SK-N-SH (cell line): ENCODE measurements around the gene ZNF692. TPM values are rescaled to one million over a fixed set of nuclear protein-coding genes. Genes with fewer than 3 reads are reported as not detected.
A peak's percentile ranks its signal among the peaks of the same experiment; 100 is the strongest.

Experiments
- CTCF ChIA-PET: fragments of 300-600, 350-600 bp; formaldehyde crosslinking; extraction: SDS; loops from one replicate; lab custom pipeline; 2021; lab: Yijun Ruan, JAX
- POLR2A ChIA-PET: fragments of 350-600 bp; sonication (Branson Sonifier 250); formaldehyde crosslinking; extraction: SDS; loops from one replicate; lab custom pipeline; 2020; ENCODE audit warnings: antibody characterized with exemption, inconsistent platforms; lab: Yijun Ruan, JAX
- DNase-seq: peaks from one replicate; pipeline ENCODE4 v3.0.0; 2012
- H2AFZ ChIP-seq: fragments of 200-600 bp; sonication (generic); 2 replicates; pipeline ENCODE4 v1.8.1; 2016; ENCODE audit warnings: antibody characterized with exemption, mild to moderate bottlenecking, low read depth
- H3F3A ChIP-seq: fragments of 200-600 bp; sonication (generic); replicated peaks from 2 replicates; pipeline ENCODE3; 2016; ENCODE audit warnings: antibody characterized with exemption, mild to moderate bottlenecking; ENCODE audit not compliant: insufficient read depth
- H3K27ac ChIP-seq, 2 experiments: fragments of 200-500 bp in 1 of 2; fragments of 200-600 bp in 1 of 2; sonication (Bioruptor generic) in 1 of 2; sonication (generic), shearing (Covaris generic) in 1 of 2; 2 replicates each; pipeline versions ENCODE4 v1.5.1 to v1.6.1; 2014 to 2016; ENCODE audit warnings: low read depth in 2 of 2, inconsistent platforms in 1 of 2, low read length in 1 of 2, mild to moderate bottlenecking in 1 of 2, mixed read lengths in 1 of 2
- H3K27me3 ChIP-seq: fragments of 200-600 bp; sonication (generic), shearing (Covaris generic); 2 replicates; pipeline ENCODE4 v1.6.1; 2016; ENCODE audit warnings: mixed run types; ENCODE audit not compliant: insufficient read depth
- H3K36me3 ChIP-seq, 2 experiments: fragments of 200-500 bp in 1 of 2; fragments of 200-600 bp in 1 of 2; sonication (Bioruptor generic) in 1 of 2; sonication (generic) in 1 of 2; replicated peaks in 1 of 2; 2 replicates each; pipeline versions ENCODE3 to v1.5.1; 2014 to 2016; ENCODE audit warnings: low read length in 1 of 2, mild to moderate bottlenecking in 1 of 2; ENCODE audit not compliant: insufficient read depth in 2 of 2, control insufficient read depth in 1 of 2
- H3K4me1 ChIP-seq, 2 experiments: fragments of 200-500 bp in 1 of 2; fragments of 200-600 bp in 1 of 2; sonication (Bioruptor generic) in 1 of 2; sonication (generic), shearing (Covaris generic) in 1 of 2; 2 replicates each; pipeline versions ENCODE4 v1.5.1 to v1.6.1; 2014 to 2016; ENCODE audit warnings: low read depth in 1 of 2, low read length in 1 of 2, mixed run types in 1 of 2; ENCODE audit not compliant: insufficient read depth in 2 of 2, control insufficient read depth in 1 of 2
- H3K4me2 ChIP-seq: fragments of 200-600 bp; sonication (generic), shearing (Covaris generic); 2 replicates; pipeline ENCODE4 v1.6.1; 2017; ENCODE audit warnings: mixed run types
- H3K4me3 ChIP-seq, 2 experiments: fragments of 200-500 bp in 1 of 2; fragments of 200-600 bp in 1 of 2; sonication (Bioruptor generic) in 1 of 2; sonication (generic), shearing (Covaris generic) in 1 of 2; 2 replicates each; pipeline versions ENCODE4 v1.5.1 to v1.8.1; 2014 to 2016; ENCODE audit warnings: low read depth in 2 of 2, inconsistent platforms in 1 of 2, low read length in 1 of 2, mild to moderate bottlenecking in 1 of 2, mixed read lengths in 1 of 2, moderate library complexity in 1 of 2
- H3K79me2 ChIP-seq: fragments of 200-600 bp; sonication (generic); 2 replicates; pipeline ENCODE4 v1.8.1; 2017; ENCODE audit warnings: mild to moderate bottlenecking; ENCODE audit not compliant: insufficient read depth
- H3K9ac ChIP-seq: fragments of 200-600 bp; sonication (generic); 2 replicates; pipeline ENCODE4 v1.6.1; 2017; ENCODE audit warnings: mixed run types
- H3K9me2 ChIP-seq: fragments of 200-600 bp; sonication (generic); 2 replicates; pipeline ENCODE4 v1.6.1; 2017; ENCODE audit warnings: mixed run types
- H3K9me3 ChIP-seq: fragments of 200-600 bp; sonication (generic); 2 replicates; pipeline ENCODE4 v1.6.1; 2017; ENCODE audit warnings: mixed run types, mild to moderate bottlenecking, moderate library complexity
- H4K20me1 ChIP-seq: fragments of 200-600 bp; sonication (generic); 2 replicates; pipeline ENCODE4 v1.6.1; 2017; ENCODE audit warnings: mild to moderate bottlenecking, mixed run types; ENCODE audit not compliant: insufficient read depth
- CHD2 ChIP-seq: fragments of 150-350 bp; IDR thresholded peaks from 2 replicates; pipeline ENCODE4 v1.6.1; 2018; ENCODE audit warnings: low read length; ENCODE audit not compliant: partially characterized antibody
- CTCF ChIP-seq: fragments of 200-600 bp; sonication (generic); IDR thresholded peaks from 2 replicates; pipeline ENCODE4 v1.6.1; 2017; ENCODE audit warnings: antibody characterized with exemption, mild to moderate bottlenecking, moderate library complexity
- ELF1 ChIP-seq: IDR thresholded peaks from 2 replicates; pipeline ENCODE4 v1.4.0; 2012
- EP300 ChIP-seq, 2 experiments: IDR thresholded peaks; 2 replicates each; pipeline versions ENCODE4 v1.4.0 to v1.6.1; 2012; ENCODE audit warnings: borderline replicate concordance in 1 of 2, low read depth in 1 of 2, low read length in 1 of 2
- FOXM1 ChIP-seq: IDR thresholded peaks from 2 replicates; pipeline ENCODE4 v1.4.0; 2012; ENCODE audit warnings: low read depth, mild to moderate bottlenecking
- GABPA ChIP-seq: IDR thresholded peaks from 2 replicates; pipeline ENCODE4 v1.4.0; 2012; ENCODE audit warnings: low read depth, mild to moderate bottlenecking
- GATA2 ChIP-seq: sonication (generic); formaldehyde crosslinking; IDR thresholded peaks from 2 replicates; pipeline ENCODE4 v1.5.0; 2020; ENCODE audit warnings: mild to moderate bottlenecking, missing genetic modification reagents
- IRF3 ChIP-seq: fragments of 150-350 bp; IDR thresholded peaks from 2 replicates; pipeline ENCODE4 v1.6.1; 2016; ENCODE audit warnings: mild to moderate bottlenecking, low read depth, low read length
- MAX ChIP-seq: IDR thresholded peaks from 2 replicates; pipeline ENCODE4 v1.4.0; 2012; ENCODE audit warnings: low read depth
- MEF2A ChIP-seq: IDR thresholded peaks from 2 replicates; pipeline ENCODE4 v1.4.0; 2012; ENCODE audit warnings: low read depth, borderline replicate concordance
- MXI1 ChIP-seq: IDR thresholded peaks from 2 replicates; pipeline ENCODE4 v1.6.1; 2012; ENCODE audit warnings: mild to moderate bottlenecking, low read depth, low read length, improper control_type of control experiment
- NRF1 ChIP-seq: IDR thresholded peaks from 2 replicates; pipeline ENCODE4 v1.6.1; 2012; ENCODE audit warnings: low read depth, mild to moderate bottlenecking, low read length
- POLR2AphosphoS5 ChIP-seq: IDR thresholded peaks from 2 replicates; pipeline ENCODE4 v1.6.1; 2012; ENCODE audit warnings: low read depth, low read length
- RAD21 ChIP-seq: IDR thresholded peaks from 2 replicates; pipeline ENCODE4 v1.6.1; 2012; ENCODE audit warnings: mild to moderate bottlenecking, low read length
- RCOR1 ChIP-seq: fragments of 150-350 bp; IDR thresholded peaks from 2 replicates; pipeline ENCODE4 v1.6.1; 2017; ENCODE audit warnings: antibody characterized with exemption, low read length
- RFX5 ChIP-seq: IDR thresholded peaks from 2 replicates; pipeline ENCODE4 v1.6.1; 2012; ENCODE audit warnings: mild to moderate bottlenecking, improper control_type of control experiment, low read length
- SIN3A ChIP-seq: IDR thresholded peaks from 2 replicates; pipeline ENCODE4 v1.6.1; 2012; ENCODE audit warnings: low read depth, mild to moderate bottlenecking, low read length, moderate library complexity, borderline replicate concordance
- TAF1 ChIP-seq: IDR thresholded peaks from 2 replicates; pipeline ENCODE4 v1.6.1; 2012; ENCODE audit warnings: low read depth, mild to moderate bottlenecking, low read length, moderate library complexity, borderline replicate concordance
- USF1 ChIP-seq: IDR thresholded peaks from 2 replicates; pipeline ENCODE4 v1.4.0; 2012; ENCODE audit warnings: low read depth, borderline replicate concordance
- YY1 ChIP-seq: IDR thresholded peaks from 2 replicates; pipeline ENCODE4 v1.4.0; 2012; ENCODE audit warnings: low read depth, mild to moderate bottlenecking
- WGBS: methylation state at CpG from one replicate; pipeline ENCODE4 v1.1.6; 2017; ENCODE audit warnings: low lambda C conversion rate; 5-methylcytosine and 5-hydroxymethylcytosine counted together
- polyA plus RNA-seq, 3 experiments: library from polyadenylated mRNA; depleted of rRNA; stranded (reverse); fragments of >200 nt; gene quantifications; 2 replicates each; pipeline ENCODE4 v1.2.3, GENCODE V29; 2012

ZNF692 gene
- polyA plus RNA-seq, 1 of the 3 experiments (the other 2 are of a cell fraction) = 47.0 TPM

- TF ChIP-seq EP300 (IDR thresholded peaks at IDR 0.05; ENCODE audit: borderline replicate concordance in 1 of 2, low read depth in 1 of 2, low read length in 1 of 2) (no peak), CHD2 (peak; percentile 51), RAD21 (no peak), RCOR1 (no peak), GATA2 (no peak), SIN3A (peak; percentile 25; the same call in 1 of the 2 replicates), GABPA (peak; percentile 59), FOXM1 (no peak), RFX5 (peak; percentile 88), TAF1 (peak; percentile 64; the same call in 1 of the 2 replicates), CTCF (no peak), NRF1 (peak; percentile 93), MXI1 (no peak; the same call in 1 of the 2 replicates), MEF2A (no peak), MAX (peak; percentile 98)
- TF ChIP-seq, all 33 proteins: peak for 11
Observed at GRCh38 chr1:248858891-248859889, at the start of gene ZNF692 (continued).

GRCh38 chr1:248906753-248907661, 48.1 kb upstream of the ZNF692 start:
- peaks cover 16% of the 10 kb centered on the region; the same call in 1 of the 2 replicates for H3K79me2 ChIP-seq
- H4K20me1 ChIP-seq = no peaks in the 10 kb centered on the region
- no peaks in the 10 kb centered on the region for H3K27me3 ChIP-seq
- 38% methylated on average over 15 of the region's 18 CpGs for WGBS
- peaks cover 0 to 12% of the 10 kb centered on the region in 2 experiments; a peak in 1 of 4 replicates for H3K4me1 ChIP-seq
- POLR2A ChIA-PET = interaction anchor here (1.9 kb wide), 1 partner anchor 44 kb away, joined by 6 read pairs; no protein-coding TSS in a partner anchor
- H3K27ac ChIP-seq = peak overlapping the region; percentile 70 to 81
- DNase-seq = no peak
- peak overlapping the region; percentile 62 to 80 for H3K4me3 ChIP-seq
- no peaks in the 10 kb centered on the region for H3K36me3 ChIP-seq
- no peaks in the 10 kb centered on the region for H3F3A ChIP-seq
- H3K9me2 ChIP-seq = no peaks in the 10 kb centered on the region
- H3K9me3 ChIP-seq = no peaks in the 10 kb centered on the region
- H3K9ac ChIP-seq = peak overlapping the region; percentile 87
- H2AFZ ChIP-seq = peak overlapping the region; percentile 98
- TF ChIP-seq GABPA (no peak; the same call in 1 of the 2 replicates), EP300 (IDR thresholded peaks at IDR 0.05; ENCODE audit: borderline replicate concordance in 1 of 2, low read depth in 1 of 2, low read length in 1 of 2) (no peak), YY1 (no peak), NRF1 (no peak), ELF1 (no peak), USF1 (no peak), MXI1 (peak; percentile 25; the same call in 1 of the 2 replicates), POLR2AphosphoS5 (peak; percentile 54; the same call in 1 of the 2 replicates), IRF3 (no peak)
- TF ChIP-seq, all 33 proteins: peak for 2
- H3K4me2 ChIP-seq = peak overlapping the region; percentile 87
- CTCF ChIA-PET = interaction anchor here (0.5 to 1.3 kb wide), 3 partner anchors 9 to 33 kb away, joined by 3 to 5 read pairs (median 4); no protein-coding TSS in a partner anchor
